GM18858 (cell line): Measurements from ENCODE around the gene KCNB1.

Source experiments
- ATAC-seq: cut with Tn5 transposase; IDR thresholded peaks from one replicate; pipeline ENCODE4 v1.9.1; 2021; ENCODE audit not compliant: unreplicated experiment

Gene KCNB1

GRCh38 chr20:49392745-49393144 lies 89.7 kb downstream of the KCNB1 start:
- no peak for ATAC-seq

DNA sequence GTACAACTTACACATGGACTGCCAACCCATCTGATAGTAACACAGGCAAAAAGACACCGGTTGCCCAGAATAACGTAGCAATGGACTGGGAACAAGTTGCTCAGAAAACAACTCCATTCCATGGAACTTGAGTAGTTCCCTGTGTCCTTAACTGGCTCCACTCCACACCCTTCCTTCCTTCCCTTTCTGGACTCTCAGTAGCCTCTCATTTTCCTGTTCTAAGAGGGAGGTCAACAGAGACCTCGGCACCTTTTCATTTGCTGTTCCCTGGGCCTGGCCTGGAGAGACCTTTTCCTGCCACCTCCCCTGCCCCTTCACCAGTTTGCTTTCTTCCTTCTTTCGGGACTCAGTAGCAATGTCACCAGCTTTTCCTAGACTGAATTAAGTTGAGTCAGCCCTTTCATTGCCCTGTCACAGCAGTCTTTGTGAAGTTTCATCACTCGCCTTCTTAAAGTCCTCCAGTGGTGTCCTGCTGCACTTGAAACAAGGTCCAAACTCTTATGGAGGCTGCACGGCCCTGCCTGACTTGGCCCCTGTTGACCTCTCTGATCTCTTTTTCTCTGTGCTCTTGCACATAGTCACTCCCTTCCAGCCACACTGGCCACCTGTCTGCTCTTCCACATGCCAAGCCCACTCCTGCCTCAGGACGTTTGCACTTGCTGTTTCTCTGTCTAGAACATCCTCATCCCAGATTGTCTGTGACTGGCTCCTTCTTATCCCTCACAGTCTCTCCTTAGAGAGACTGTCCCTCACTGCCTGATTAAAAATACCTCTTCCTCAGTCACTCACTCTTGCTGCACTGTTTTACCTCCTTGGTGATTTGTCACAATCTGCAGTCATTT lies 90.8 kb downstream of the KCNB1 start:
- ATAC-seq, result no peak

GRCh38 chr20:49389854-49390253 lies 92.6 kb downstream of the KCNB1 start:
- no peak for ATAC-seq

- no peak for ATAC-seq
Observed at GRCh38 chr20:49388744-49389143, 93.7 kb downstream of the KCNB1 start.

DNA sequence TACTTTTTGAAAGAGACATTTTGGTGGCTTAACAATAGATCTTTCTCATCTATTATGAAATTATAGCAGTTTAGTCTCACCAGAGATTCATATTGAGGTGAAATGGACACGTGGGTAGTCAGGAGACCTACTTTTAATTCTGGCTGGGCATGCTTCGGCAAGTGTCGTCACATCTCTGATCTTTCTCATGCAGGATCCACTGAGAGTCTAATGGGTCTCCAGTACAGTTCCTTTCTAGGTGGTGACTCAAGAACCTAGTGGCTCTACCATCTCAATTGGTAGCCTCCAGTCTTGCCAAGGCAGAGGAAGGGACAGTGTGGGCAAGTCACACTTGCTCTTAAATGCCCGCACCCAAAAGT lies 94.9 kb downstream of the KCNB1 start:
- ATAC-seq, result no peak

DNA sequence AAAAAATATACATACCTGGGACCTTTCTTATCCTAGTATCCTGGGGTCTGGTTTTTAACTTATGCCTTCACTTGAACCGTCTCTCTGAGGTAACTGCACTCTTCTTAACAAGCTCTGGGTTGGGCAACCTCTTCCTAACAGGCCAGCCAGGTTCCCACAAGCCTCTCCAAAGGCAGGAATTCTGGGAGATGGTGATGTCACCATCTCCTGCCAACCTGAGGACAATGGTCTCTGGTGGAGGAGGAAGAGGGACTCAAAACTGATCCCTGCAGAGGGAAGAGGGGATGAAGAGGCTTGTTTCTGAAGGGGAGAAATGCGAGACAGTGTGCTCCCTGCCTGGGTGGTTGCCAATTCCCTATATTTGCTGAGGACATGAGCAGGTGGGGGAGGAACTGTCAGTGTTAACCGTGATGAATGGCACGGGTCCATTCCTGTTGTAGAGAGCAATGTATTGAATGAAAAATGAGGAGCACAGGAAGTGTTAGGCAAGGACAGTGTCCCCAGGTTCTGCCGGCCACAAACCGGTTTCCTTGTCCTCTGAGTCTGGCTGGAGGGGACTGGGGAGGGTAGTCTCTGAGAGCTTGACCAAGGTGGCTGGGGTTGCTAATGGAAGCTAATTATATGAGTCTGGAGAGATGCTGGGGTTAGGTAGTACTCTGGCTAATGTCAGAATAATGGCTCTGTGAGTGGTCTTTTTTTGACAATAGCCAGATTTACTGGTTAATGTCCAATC lies 95.5 kb downstream of the KCNB1 start:
- no peak for ATAC-seq

- no peak for ATAC-seq
Observed at GRCh38 chr20:49385465-49385864, 97.0 kb downstream of the KCNB1 start.

DNA sequence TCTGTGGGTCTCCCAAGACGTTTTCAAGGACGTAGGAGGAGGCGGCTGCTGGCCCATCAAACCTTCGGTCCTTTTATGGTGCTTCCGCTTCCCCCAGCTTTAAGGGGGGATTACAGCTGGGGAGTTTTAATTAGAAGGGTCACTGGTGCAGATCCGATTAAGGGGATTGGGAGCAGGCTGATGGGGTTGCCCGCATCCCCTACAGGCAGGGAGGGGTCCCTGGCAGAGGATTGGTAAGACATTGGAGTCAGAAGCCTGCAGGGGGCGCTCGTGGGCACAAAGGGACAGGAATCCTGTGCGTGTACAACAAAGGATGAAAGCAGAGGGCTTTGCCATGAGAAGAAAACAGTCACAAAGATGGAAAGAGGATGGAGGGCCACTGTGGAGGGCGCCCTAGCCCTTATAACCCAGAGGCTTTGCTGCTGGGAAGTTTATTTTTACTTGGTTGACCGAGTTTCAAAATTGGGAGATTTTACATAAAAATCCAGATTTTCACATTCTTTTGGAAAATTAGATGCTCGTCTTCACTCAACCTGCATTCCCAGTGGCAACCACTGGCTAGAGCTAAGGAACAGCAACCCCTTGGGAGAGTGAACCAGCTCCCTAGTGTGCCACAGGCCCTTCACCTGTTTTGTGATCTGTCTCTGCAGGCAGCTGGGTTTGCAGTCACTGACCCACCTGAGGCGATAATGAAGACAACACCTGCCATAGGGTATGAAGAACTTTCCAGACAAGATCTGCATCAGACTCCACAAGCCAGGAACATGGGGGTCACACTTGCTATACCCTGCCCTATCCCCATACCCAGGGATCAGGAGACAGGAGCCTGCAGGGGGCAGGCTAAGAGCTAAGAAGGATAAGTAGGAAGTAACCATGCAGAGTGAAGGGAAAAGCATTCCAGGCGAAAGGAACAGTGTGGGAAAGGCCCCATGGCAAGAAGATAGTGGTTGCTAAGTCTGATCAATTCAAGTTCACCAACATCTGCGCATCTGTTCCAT lies 97.7 kb downstream of the KCNB1 start:
- no peak for ATAC-seq

- no peak for ATAC-seq
Observed at GRCh38 chr20:49381558-49382493, 100.6 kb downstream of the KCNB1 start.

DNA sequence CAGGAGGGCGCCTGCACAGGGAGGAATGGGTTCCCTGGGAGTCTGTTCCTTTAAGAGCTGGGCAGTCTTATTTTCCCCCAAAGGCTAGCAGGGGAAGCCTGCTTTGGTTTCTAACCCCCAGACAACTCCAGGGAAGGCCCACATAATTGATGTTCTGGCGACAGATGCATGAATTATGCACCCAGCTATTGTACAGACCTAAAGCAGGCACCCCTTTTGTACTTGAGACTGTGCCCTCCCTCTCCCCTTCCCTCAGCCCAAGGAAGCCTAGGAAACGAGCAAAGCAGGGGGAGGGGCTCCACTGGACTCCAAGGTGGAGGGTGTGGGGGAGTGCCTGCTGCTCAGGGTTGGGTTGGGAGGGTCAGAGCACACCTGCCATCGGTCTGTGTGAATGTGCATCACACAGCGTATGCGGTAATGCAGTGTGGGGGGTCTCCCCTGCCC lies 102.1 kb downstream of the KCNB1 start:
- no peak for ATAC-seq

- no peak for ATAC-seq
Observed at GRCh38 chr20:49379338-49379737, 103.1 kb downstream of the KCNB1 start.

DNA sequence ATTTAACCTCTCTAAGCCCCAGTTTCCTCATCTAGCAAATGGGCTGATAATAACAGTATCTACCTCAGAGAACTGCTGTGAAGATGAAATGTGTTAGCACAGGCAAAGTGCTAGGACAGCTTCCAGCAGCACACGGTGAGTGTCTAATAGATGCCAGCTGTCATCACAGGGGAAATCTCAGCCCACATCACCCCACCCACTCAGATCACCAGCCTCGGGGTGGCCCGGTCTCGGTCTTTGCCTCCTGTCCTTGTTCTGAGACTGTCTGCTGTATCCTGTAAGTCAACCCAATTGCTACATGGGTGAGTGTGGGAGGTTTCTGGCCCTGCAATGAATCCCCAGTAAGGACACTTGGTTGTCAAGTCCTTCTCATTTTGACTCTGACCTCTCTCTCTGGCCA lies 105.1 kb downstream of the KCNB1 start:
- ATAC-seq, result no peak

DNA sequence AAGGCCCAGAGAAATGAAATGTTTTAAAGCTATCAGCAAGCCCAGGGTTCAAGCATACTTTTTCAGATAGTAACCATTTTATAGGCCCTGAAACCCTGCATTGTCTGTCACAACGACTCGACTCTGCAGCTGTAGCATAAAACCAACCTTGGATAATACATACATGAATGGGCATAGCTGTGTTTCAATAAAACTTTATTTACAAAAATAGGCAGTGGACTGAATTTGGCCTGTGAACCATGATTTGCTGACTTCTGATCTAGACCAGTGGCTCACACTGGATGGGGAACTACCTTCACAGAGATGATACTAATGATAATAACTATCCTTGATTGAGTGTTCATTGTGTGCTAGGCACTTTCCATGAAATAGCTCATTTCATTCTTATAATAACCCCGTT lies 107.3 kb downstream of the KCNB1 start:
- no peak for ATAC-seq

- no peak for ATAC-seq
Observed at GRCh38 chr20:49372095-49372734, 110.3 kb downstream of the KCNB1 start.

DNA sequence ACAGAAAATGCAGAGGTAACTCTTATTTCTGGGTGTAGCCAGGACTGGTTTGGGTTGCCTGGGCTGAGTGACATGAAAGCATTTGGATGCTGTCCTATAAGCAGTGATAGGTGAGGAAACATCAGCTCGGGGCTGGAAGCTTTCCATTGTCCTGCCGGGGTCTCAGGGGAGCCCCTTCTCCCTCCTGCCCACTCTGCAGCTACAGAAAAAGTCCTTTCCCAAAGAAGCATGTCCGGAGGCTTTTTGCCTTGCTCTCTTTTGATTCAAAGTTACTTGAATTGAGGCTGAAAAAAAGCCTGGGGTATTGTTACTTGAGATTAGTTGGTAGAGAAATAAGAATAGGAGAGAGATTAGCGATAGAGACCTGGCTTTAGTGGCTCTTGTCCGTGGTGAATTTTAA lies 113.9 kb downstream of the KCNB1 start:
- ATAC-seq, result no peak

GRCh38 chr20:49367113-49367512 lies 115.4 kb downstream of the KCNB1 start:
- no peak for ATAC-seq

GRCh38 chr20:49366687-49367086 lies 115.8 kb downstream of the KCNB1 start:
- no peak for ATAC-seq

DNA sequence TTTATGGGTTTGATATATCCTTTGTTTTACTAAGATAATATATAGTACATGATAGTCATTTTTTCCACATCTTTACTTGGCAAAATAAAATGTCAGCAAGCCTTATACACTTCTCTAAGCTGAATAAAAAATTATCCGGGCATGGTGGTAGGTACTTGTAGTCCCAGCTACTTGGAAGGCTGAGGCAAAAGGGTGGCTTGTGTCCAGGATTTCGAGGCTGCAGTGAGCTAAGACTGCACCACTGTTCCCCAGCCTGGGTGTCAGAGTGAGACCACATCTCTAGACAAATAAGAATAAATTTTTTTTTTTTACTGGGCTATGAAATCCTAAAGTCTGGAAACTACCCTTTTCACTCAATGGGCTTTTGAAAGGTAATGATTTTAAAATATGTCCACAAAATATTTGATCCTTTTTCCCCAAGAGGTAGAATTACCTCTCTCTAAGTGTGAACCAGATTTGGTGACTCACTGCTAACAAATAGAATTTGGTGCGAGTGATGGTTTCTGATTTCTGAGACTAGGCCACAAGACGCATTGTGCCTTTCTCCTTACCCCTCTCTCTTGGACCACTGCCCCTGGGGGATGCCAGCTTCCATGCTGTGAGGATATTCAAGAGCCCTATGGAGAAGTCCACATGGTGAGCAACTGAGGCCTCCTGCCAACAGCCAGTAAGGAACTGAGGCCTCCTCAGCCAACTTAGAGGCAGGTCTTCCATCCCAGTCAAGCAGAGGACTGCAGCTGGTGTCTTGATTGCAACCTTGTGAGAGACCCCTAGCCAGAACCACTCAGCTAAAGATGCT lies 120.4 kb downstream of the KCNB1 start:
- no peak for ATAC-seq
